ENCODE data around the gene NDUFS2. TPM values are rescaled to one million over a fixed set of nuclear protein-coding genes. Genes with fewer than 3 reads are reported as not detected.
A peak's percentile ranks its signal among the peaks of the same experiment; 100 is the strongest.

The NDUFS2 gene
- total and polyA plus RNA-seq, 10 of the 15 experiments (the other 5 are each of a cell fraction or from before 2014, with no cell fraction given) = 66.5 to 215 (median 148) TPM

DNA sequence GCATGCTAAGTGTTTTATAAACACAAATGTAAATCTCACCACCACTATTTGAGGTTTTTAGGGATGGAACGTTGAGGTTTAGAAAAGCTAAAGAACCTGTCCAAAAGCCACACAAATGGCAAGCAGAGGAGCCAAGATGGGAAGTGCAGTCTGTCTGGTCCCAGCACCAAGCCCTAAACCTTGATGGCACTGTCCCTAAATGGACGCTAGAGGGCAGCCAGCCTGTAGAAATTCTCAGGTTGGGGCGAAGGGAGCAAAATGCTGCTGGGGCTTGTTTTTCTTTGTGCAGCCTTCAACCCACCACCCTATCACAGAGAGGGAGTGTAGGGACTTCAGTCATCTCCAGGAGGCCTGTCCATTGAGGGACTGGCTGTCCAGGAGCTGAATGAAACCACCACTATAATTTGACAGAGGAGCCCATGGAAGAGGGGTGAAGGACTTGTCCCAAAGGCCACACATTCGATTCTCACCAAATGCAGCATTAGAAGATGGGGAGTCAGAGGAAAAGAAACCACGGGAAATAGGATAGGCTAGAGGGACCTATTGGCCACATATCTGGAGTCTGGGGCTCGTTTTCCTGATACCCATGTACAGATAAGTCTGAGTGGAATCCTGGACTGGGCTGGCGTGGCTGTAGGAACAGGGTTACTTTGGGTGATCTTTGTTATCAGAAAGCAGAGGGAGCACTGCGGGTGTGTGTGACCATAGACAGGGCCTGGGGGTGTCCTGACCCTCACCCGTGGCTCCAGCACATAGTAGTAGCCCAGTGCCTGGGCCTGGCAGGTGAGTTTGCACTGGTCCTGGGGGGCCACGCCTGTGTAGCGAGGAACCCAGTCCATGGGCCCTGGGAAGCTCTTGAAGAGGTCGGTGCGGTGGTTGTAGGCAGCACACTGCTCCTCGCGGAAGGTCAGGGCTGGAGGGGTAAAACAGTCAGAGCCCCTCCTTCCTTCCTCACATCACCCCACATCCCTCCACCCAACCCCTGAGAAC, 9.4 kb upstream of the NDUFS2 start:
- no peaks in the 10 kb centered on the region for H4K20me1 ChIP-seq (ENCODE audit: control insufficient read depth, insufficient read depth)
- no peaks in the 10 kb centered on the region for H3K36me3 ChIP-seq (ENCODE audit: control insufficient read depth in 2 of 2, insufficient read depth in 2 of 2, low read length in 1 of 2)
- H3K27me3 ChIP-seq (replicated peaks in 1 of 2; ENCODE audit: control insufficient read depth in 2 of 2, insufficient read depth in 2 of 2, low read length in 1 of 2) = no peaks in the 10 kb centered on the region
- 51% methylated on average over 15 of the region's 15 CpGs for WGBS (ENCODE audit: insufficient coverage, insufficient replicate concordance, low lambda C conversion rate, missing lambda C conversion rate)
- DNase-seq (ENCODE audit: low read depth, low spot score) (no peak), ATAC-seq (peak; percentile 94), FAIRE-seq (peak; percentile 88)
- no peaks in the 10 kb centered on the region for H3K79me2 ChIP-seq (ENCODE audit: control insufficient read depth, insufficient read depth, low read length)
- in situ Hi-C loops (cut with MboI) = loop anchor here (10.0 kb wide), 1 partner anchor 552 kb away; the partner anchor contains the start of gene DUSP12
- ChIA-PET RAD21 (ENCODE audit: unreplicated experiment) (interaction anchor here (1.4 to 7.2 kb wide), 7 partner anchors 12 to 189 kb away, joined by 4 to 55 read pairs (median 6); partner anchors contain the start of genes APOA2 and TOMM40L), SMC1A (ENCODE audit: uncharacterized antibody, unreplicated experiment) (interaction anchor here (0.9 to 5.3 kb wide), 13 partner anchors 11 to 546 kb away, joined by 3 to 55 read pairs (median 6); partner anchors contain the start of genes NDUFS2, PPOX and TOMM40L), CTCF (interaction anchor here (1.0 to 7.0 kb wide), 20 partner anchors 10 to 549 kb away, joined by 3 to 164 read pairs (median 10); partner anchors contain the start of genes APOA2, CFAP126, NDUFS2 and PPOX), POLR2A (interaction anchor here (1.7 to 3.3 kb wide), 2 partner anchors 10 to 33 kb away, joined by 9 to 18 read pairs; partner anchors contain the start of genes NDUFS2 and TOMM40L)
- intact Hi-C loops (cut with micrococcal nuclease; ENCODE audit: unreplicated experiment) = loop anchor here (1.0 kb wide), 3 partner anchors 33 to 190 kb away; no protein-coding TSS in a partner anchor
- peak overlapping the region; percentile 82 for H2AFZ ChIP-seq (ENCODE audit: control insufficient read depth, low read depth, low read length)
- no peak overlapping the region for H3K4me2 ChIP-seq (ENCODE audit: control insufficient read depth, insufficient read depth)
- H3K9ac ChIP-seq (ENCODE audit: control insufficient read depth, insufficient read depth, low read length) = no peak overlapping the region
- H3K4me1 ChIP-seq (ENCODE audit: control insufficient read depth, insufficient read depth, low read length) = peaks cover 19% of the 10 kb centered on the region
- no peaks in the 10 kb centered on the region for H3K9me3 ChIP-seq (replicated peaks; ENCODE audit: control insufficient read depth, insufficient read depth, low read length)
- no peak overlapping the region for H3K27ac ChIP-seq (ENCODE audit: control insufficient read depth, insufficient read depth)
- no TSS peak for BruUV-seq (replicated peaks)
- no peak overlapping the region for H3K4me3 ChIP-seq
- TF ChIP-seq SMC3 (IDR thresholded peaks at IDR 0.05; ENCODE audit: borderline replicate concordance, low read length) = peak; percentile 82
- TF ChIP-seq, protein P1, sequence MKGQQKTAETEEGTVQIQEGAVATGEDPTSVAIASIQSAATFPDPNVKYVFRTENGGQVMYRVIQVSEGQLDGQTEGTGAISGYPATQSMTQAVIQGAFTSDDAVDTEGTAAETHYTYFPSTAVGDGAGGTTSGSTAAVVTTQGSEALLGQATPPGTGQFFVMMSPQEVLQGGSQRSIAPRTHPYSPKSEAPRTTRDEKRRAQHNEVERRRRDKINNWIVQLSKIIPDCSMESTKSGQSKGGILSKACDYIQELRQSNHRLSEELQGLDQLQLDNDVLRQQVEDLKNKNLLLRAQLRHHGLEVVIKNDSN (IDR thresholded peaks at IDR 0.05; ENCODE audit: borderline replicate concordance, extremely low read length, insufficient read depth, low read depth, low read length) = no peak
- no peak for TF ChIP-seq JUNB (IDR thresholded peaks at IDR 0.05)
- TF ChIP-seq RAD21 (IDR thresholded peaks at IDR 0.05; ENCODE audit: insufficient read depth, low read depth, low read length) = peak; percentile 84
- TF ChIP-seq CEBPB (IDR thresholded peaks at IDR 0.05; ENCODE audit: borderline replicate concordance in 1 of 2, low read depth in 2 of 2, low read length in 2 of 2) = no peak
- 0 out of 2 replicates have a peak, but pooled peaks have one; percentile 26 for TF ChIP-seq NBN (IDR thresholded peaks at IDR 0.05)
- TF ChIP-seq, protein P2, sequence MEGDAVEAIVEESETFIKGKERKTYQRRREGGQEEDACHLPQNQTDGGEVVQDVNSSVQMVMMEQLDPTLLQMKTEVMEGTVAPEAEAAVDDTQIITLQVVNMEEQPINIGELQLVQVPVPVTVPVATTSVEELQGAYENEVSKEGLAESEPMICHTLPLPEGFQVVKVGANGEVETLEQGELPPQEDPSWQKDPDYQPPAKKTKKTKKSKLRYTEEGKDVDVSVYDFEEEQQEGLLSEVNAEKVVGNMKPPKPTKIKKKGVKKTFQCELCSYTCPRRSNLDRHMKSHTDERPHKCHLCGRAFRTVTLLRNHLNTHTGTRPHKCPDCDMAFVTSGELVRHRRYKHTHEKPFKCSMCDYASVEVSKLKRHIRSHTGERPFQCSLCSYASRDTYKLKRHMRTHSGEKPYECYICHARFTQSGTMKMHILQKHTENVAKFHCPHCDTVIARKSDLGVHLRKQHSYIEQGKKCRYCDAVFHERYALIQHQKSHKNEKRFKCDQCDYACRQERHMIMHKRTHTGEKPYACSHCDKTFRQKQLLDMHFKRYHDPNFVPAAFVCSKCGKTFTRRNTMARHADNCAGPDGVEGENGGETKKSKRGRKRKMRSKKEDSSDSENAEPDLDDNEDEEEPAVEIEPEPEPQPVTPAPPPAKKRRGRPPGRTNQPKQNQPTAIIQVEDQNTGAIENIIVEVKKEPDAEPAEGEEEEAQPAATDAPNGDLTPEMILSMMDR (IDR thresholded peaks at IDR 0.05 in 2 of 3, conservative IDR thresholded peaks at IDR 0.05 in 1 of 3; ENCODE audit: control insufficient read depth in 2 of 3, extremely low read depth in 1 of 3, insufficient read depth in 1 of 3, low read depth in 3 of 3, low read length in 3 of 3) = peak; percentile 89 to 95 (median 89)
- peak; percentile 49; the same call in 1 of the 2 replicates for TF ChIP-seq SPI1 (IDR thresholded peaks at IDR 0.05; ENCODE audit: borderline replicate concordance, insufficient read depth, low read depth, low read length)
- TF ChIP-seq CHD4 (IDR thresholded peaks at IDR 0.05) = no peak
- no peak for TF ChIP-seq SIN3A (IDR thresholded peaks at IDR 0.05; ENCODE audit: low read depth, low read length)
- peak; percentile 59; the same call in 1 of the 2 replicates for TF ChIP-seq YY1 (IDR thresholded peaks at IDR 0.05; ENCODE audit: low read depth, low read length)
- no peak for TF ChIP-seq NFIC (IDR thresholded peaks at IDR 0.05; ENCODE audit: low read depth, low read length)
- no peak for TF ChIP-seq RFX5 (IDR thresholded peaks at IDR 0.05; ENCODE audit: low read depth, low read length)
- TF ChIP-seq GATAD2B (conservative IDR thresholded peaks at IDR 0.05; ENCODE audit: low read depth) = no peak
- TF ChIP-seq RUNX3 (IDR thresholded peaks at IDR 0.05; ENCODE audit: low read length) = no peak
- TF ChIP-seq TCF7 (IDR thresholded peaks at IDR 0.05; ENCODE audit: borderline replicate concordance) = no peak
- no peak for TF ChIP-seq RAD51 (IDR thresholded peaks at IDR 0.05)
